ENCODE results near the gene ZBTB7C.

GRCh38 chr18:48405978-48406377 lies 3.2 kb downstream of the ZBTB7C start:
- TF ChIP-seq, protein P1, sequence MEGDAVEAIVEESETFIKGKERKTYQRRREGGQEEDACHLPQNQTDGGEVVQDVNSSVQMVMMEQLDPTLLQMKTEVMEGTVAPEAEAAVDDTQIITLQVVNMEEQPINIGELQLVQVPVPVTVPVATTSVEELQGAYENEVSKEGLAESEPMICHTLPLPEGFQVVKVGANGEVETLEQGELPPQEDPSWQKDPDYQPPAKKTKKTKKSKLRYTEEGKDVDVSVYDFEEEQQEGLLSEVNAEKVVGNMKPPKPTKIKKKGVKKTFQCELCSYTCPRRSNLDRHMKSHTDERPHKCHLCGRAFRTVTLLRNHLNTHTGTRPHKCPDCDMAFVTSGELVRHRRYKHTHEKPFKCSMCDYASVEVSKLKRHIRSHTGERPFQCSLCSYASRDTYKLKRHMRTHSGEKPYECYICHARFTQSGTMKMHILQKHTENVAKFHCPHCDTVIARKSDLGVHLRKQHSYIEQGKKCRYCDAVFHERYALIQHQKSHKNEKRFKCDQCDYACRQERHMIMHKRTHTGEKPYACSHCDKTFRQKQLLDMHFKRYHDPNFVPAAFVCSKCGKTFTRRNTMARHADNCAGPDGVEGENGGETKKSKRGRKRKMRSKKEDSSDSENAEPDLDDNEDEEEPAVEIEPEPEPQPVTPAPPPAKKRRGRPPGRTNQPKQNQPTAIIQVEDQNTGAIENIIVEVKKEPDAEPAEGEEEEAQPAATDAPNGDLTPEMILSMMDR (conservative IDR thresholded peaks at IDR 0.05; ENCODE audit: low read depth, low read length) = no peak
- TF ChIP-seq EZH2 (IDR thresholded peaks at IDR 0.05; ENCODE audit: borderline replicate concordance, low read depth, low read length, poor library complexity, severe bottlenecking) = no peak
